GM12878 (cell line): ENCODE measurements around the gene PSAPL1. TPM values are rescaled to one million over a fixed set of nuclear protein-coding genes. Genes with fewer than 3 reads are reported as not detected.

Experiments used
- ATAC-seq: fragments of 200-7000 bp; cut with Tn5 transposase; 3 replicates; pipeline ENCODE4 v1.9.1; 2020; ENCODE audit warnings: mild to moderate bottlenecking, moderate library complexity
- BruUV-seq: library from RNA; stranded (reverse); fragments of 400-500 nt; replicated peaks from 2 replicates; lab custom pipeline; 2021; lab: Mats Ljungman, UMichigan
- CTCF ChIA-PET: fragments of 300-600 bp; sonication (Branson Sonifier 250); formaldehyde crosslinking; extraction: SDS; loops from one replicate; lab custom pipeline; 2021; ENCODE audit warnings: inconsistent platforms; lab: Yijun Ruan, JAX
- POLR2A ChIA-PET: fragments of 350-600 bp; formaldehyde crosslinking; extraction: SDS; loops from one replicate; lab custom pipeline; 2021; ENCODE audit warnings: inconsistent platforms; lab: Charles Lee
- RAD21 ChIA-PET: fragments of 300-600 bp; sonication (Branson Sonifier 250); formaldehyde crosslinking; loops from one replicate; lab custom pipeline; 2023; ENCODE audit warnings: antibody characterized with exemption; ENCODE audit not compliant: unreplicated experiment; lab: Charles Lee
- SMC1A ChIA-PET: fragments of 300-600 bp; sonication (Branson Sonifier 250); formaldehyde crosslinking; loops from one replicate; lab custom pipeline; 2023; ENCODE audit not compliant: unreplicated experiment, uncharacterized antibody; lab: Charles Lee
- DNase-seq: peaks from one replicate; pipeline ENCODE4 v3.0.0-alpha.2; 2011; ENCODE audit warnings: low read depth, low spot score
- FAIRE-seq: peaks from 3 replicates; lab custom pipeline; 2011; peaks lifted over from hg19 to GRCh38; lab: Jason Lieb, UNC
- H2AFZ ChIP-seq: 2 replicates; pipeline ENCODE4 v1.6.0; 2011; ENCODE audit warnings: low read depth, low read length, control low read depth; ENCODE audit not compliant: control insufficient read depth
- H3K27ac ChIP-seq: 2 replicates; pipeline ENCODE4 v1.5.1; 2011; ENCODE audit warnings: control low read depth; ENCODE audit not compliant: control insufficient read depth, insufficient read depth
- H3K27me3 ChIP-seq, 2 experiments: replicated peaks in 1 of 2; 2 replicates each; pipeline versions ENCODE4 v1.6.0 to v1.6.1; 2011; ENCODE audit warnings: low read length in 1 of 2; ENCODE audit not compliant: control insufficient read depth in 2 of 2, insufficient read depth in 2 of 2
- H3K36me3 ChIP-seq, 2 experiments: 2 replicates each; pipeline ENCODE4 v1.5.1; 2011; ENCODE audit warnings: low read length in 1 of 2; ENCODE audit not compliant: control insufficient read depth in 2 of 2, insufficient read depth in 2 of 2
- H3K4me1 ChIP-seq: 2 replicates; pipeline ENCODE4 v1.6.1; 2011; ENCODE audit warnings: mild to moderate bottlenecking, low read length, moderate library complexity, mixed read lengths; ENCODE audit not compliant: control insufficient read depth, insufficient read depth
- H3K4me2 ChIP-seq: 2 replicates; pipeline ENCODE4 v1.6.0; 2011; ENCODE audit warnings: control low read depth; ENCODE audit not compliant: control insufficient read depth, insufficient read depth
- H3K4me3 ChIP-seq: fragments of 200-600 bp; sonication (generic); 2 replicates; pipeline ENCODE4 v1.5.1; 2016
- H3K79me2 ChIP-seq: 2 replicates; pipeline ENCODE4 v1.6.0; 2011; ENCODE audit warnings: low read length; ENCODE audit not compliant: control insufficient read depth, insufficient read depth
- H3K9ac ChIP-seq: 2 replicates; pipeline ENCODE4 v1.8.0; 2011; ENCODE audit warnings: low read length, control low read depth, mixed read lengths; ENCODE audit not compliant: control insufficient read depth, insufficient read depth
- H3K9me3 ChIP-seq: replicated peaks from 3 replicates; pipeline ENCODE4 v1.5.1; 2011; ENCODE audit warnings: mild to moderate bottlenecking, low read length; ENCODE audit not compliant: control insufficient read depth, insufficient read depth
- H4K20me1 ChIP-seq: 2 replicates; pipeline ENCODE4 v1.6.0; 2011; ENCODE audit not compliant: control insufficient read depth, insufficient read depth
- BCL11A ChIP-seq: IDR thresholded peaks from 2 replicates; pipeline ENCODE4 v1.6.1; 2011; ENCODE audit warnings: low read depth, low read length
- CEBPB ChIP-seq, 2 experiments: fragments of 150-350 bp in 1 of 2; IDR thresholded peaks; 2 replicates each; pipeline ENCODE4 v1.6.1; 2012 to 2014; ENCODE audit warnings: low read depth in 2 of 2, low read length in 2 of 2, borderline replicate concordance in 1 of 2, inconsistent platforms in 1 of 2
- CREM ChIP-seq: IDR thresholded peaks from 2 replicates; pipeline ENCODE4 v1.6.1; 2014; ENCODE audit warnings: antibody characterized with exemption, low read depth
- HDGF ChIP-seq: fragments of 450-650 bp; IDR thresholded peaks from 2 replicates; pipeline ENCODE4 v1.6.1; 2016; ENCODE audit warnings: antibody characterized with exemption
- JUND ChIP-seq: IDR thresholded peaks from 2 replicates; pipeline ENCODE4 v1.6.1; 2012; ENCODE audit warnings: low read depth, mild to moderate bottlenecking, low read length, improper control_type of control experiment, moderate library complexity
- SREBF1 ChIP-seq: IDR thresholded peaks from 2 replicates; pipeline ENCODE4 v1.6.1; 2012; ENCODE audit warnings: mild to moderate bottlenecking, low read length
- SREBF2 ChIP-seq: IDR thresholded peaks from 2 replicates; pipeline ENCODE4 v1.6.1; 2012; ENCODE audit warnings: mild to moderate bottlenecking, low read length
- TARDBP ChIP-seq: IDR thresholded peaks from 2 replicates; pipeline ENCODE4 v1.6.1; 2016; ENCODE audit warnings: borderline replicate concordance
- WGBS: methylation state at CpG from one replicate; pipeline ENCODE4 v1.1.6; 2016; ENCODE audit warnings: low lambda C conversion rate; ENCODE audit not compliant: insufficient replicate concordance, insufficient coverage; ENCODE audit errors: missing lambda C conversion rate; 5-methylcytosine and 5-hydroxymethylcytosine counted together
- in situ Hi-C: fragments of 300-500 bp; cut with MboI; formaldehyde crosslinking; loops from 9 replicates; pipeline ENCODE4 v1.14.3; 2018; ENCODE audit warnings: mixed read lengths
- intact Hi-C: fragments of 100-400 bp; cut with micrococcal nuclease; formaldehyde crosslinking; loops from one replicate; pipeline ENCODE4 v1.14.2; 2022; ENCODE audit not compliant: unreplicated experiment
- polyA plus RNA-seq, 11 experiments: library from polyadenylated mRNA; depleted of rRNA in 4 of 11; unstranded in 6 of 11; stranded (reverse) in 5 of 11; fragments of >200 nt; fragmentation: Nextera tagmentation in 4 of 11; fragmentation: Illumina TruSeq in 1 of 11; extraction: Ambion mirVana in 4 of 11; extraction: Trizol in 1 of 11; gene quantifications; 1 replicate in 1 of 11; 2 replicates in 10 of 11; pipeline versions ENCODE4 v1.2.1 to v1.2.3, GENCODE V29; 2011 to 2016; ENCODE audit warnings: inconsistent platforms in 2 of 11, missing spikeins in 2 of 11, low read depth in 1 of 11
- total RNA-seq, 4 experiments: library from RNA; depleted of rRNA in 3 of 4; stranded (reverse); fragments of >200 nt in 3 of 4; fragmentation: Illumina TruSeq in 1 of 4; extraction: Trizol in 1 of 4; gene quantifications; 2 replicates each; pipeline versions ENCODE4 v1.2.1 to v1.2.3, GENCODE V29; 2013 to 2021
- TF ChIP-seq, protein P1 (sequence below): fragments of 450-650 bp; IDR thresholded peaks from 2 replicates; pipeline ENCODE4 v1.6.1; 2017; ENCODE audit warnings: mild to moderate bottlenecking, moderate library complexity
- TF ChIP-seq, protein P2 (sequence below): IDR thresholded peaks from 2 replicates; pipeline ENCODE4 v1.6.1; 2011; ENCODE audit warnings: borderline replicate concordance, low read depth, mild to moderate bottlenecking, moderate library complexity, low read length; ENCODE audit not compliant: insufficient read depth, poor library complexity, severe bottlenecking

PSAPL1 gene
- total and polyA plus RNA-seq, 10 of the 15 experiments (the other 5 are each of a cell fraction or from before 2014, with no cell fraction given) = not detected

DNA sequence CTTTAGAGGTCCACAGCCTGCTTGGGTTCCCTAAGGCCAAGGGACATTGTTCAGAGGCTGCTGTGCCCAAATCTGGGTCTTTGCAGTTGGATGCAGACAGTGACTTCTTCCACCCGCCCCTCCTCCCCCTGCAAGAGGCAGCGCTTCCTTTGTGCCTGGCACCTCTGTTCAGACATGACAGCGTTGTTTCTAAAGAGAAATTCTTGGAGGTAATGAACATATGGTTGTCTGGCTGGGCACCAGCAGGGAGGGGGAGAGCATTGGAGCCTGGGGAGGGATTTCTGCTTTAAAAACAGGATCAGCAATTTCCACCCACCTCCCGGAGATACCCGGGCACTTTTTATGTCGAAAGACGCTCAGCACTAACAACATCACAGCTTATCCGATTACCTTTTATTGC is 51.5 kb downstream of the PSAPL1 start (continued):
- TF ChIP-seq, protein P1, sequence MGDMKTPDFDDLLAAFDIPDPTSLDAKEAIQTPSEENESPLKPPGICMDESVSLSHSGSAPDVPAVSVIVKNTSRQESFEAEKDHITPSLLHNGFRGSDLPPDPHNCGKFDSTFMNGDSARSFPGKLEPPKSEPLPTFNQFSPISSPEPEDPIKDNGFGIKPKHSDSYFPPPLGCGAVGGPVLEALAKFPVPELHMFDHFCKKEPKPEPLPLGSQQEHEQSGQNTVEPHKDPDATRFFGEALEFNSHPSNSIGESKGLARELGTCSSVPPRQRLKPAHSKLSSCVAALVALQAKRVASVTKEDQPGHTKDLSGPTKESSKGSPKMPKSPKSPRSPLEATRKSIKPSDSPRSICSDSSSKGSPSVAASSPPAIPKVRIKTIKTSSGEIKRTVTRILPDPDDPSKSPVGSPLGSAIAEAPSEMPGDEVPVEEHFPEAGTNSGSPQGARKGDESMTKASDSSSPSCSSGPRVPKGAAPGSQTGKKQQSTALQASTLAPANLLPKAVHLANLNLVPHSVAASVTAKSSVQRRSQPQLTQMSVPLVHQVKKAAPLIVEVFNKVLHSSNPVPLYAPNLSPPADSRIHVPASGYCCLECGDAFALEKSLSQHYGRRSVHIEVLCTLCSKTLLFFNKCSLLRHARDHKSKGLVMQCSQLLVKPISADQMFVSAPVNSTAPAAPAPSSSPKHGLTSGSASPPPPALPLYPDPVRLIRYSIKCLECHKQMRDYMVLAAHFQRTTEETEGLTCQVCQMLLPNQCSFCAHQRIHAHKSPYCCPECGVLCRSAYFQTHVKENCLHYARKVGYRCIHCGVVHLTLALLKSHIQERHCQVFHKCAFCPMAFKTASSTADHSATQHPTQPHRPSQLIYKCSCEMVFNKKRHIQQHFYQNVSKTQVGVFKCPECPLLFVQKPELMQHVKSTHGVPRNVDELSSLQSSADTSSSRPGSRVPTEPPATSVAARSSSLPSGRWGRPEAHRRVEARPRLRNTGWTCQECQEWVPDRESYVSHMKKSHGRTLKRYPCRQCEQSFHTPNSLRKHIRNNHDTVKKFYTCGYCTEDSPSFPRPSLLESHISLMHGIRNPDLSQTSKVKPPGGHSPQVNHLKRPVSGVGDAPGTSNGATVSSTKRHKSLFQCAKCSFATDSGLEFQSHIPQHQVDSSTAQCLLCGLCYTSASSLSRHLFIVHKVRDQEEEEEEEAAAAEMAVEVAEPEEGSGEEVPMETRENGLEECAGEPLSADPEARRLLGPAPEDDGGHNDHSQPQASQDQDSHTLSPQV = no peak
- no peak for TF ChIP-seq BCL11A
- TF ChIP-seq, all 136 proteins: peak for 0

DNA sequence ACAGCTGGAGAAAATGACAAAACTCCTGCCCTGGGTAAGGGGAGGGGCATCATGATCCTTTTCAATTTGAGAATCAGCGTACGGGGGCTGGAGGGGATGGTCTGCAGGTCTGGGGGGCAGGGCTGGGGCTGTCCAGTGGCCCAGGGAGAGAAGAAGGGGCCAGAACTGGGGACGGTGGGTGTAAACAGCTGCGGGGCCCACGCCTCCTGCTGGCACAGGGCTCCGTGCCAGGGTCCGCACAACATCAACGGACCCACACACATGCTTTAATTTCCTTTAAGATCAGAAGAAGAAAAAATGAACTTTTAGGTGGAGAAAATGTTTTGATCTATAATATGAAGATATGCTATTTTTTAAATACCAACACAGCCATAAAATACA is 52.1 kb downstream of the PSAPL1 start:
- H3K4me2 ChIP-seq = no peak overlapping the region
- DNase-seq = no peak

More for the DNA sequence above, 52.1 kb downstream of the PSAPL1 start:
- no TSS peak for BruUV-seq
- FAIRE-seq (no peak), ATAC-seq (no peak)
- SMC1A ChIA-PET = no interaction called here
- H3K4me3 ChIP-seq = no peak overlapping the region
- H3K27ac ChIP-seq = no peak overlapping the region
- no peak overlapping the region for H3K9ac ChIP-seq
- H3K9me3 ChIP-seq = peaks cover 3% of the 10 kb centered on the region; the same call in 1 of the 3 replicates
- H3K4me1 ChIP-seq = no peaks in the 10 kb centered on the region
- RAD21 ChIA-PET = no interaction called here
- intact Hi-C loops (no loop called here), in situ Hi-C loops (no loop called here)
- no peaks in the 10 kb centered on the region for H3K36me3 ChIP-seq
- CTCF ChIA-PET = no interaction called here
- no peak overlapping the region for H2AFZ ChIP-seq
- H3K27me3 ChIP-seq = no peaks in the 10 kb centered on the region
- WGBS = 48% methylated on average over 8 of the region's 8 CpGs
- no peaks in the 10 kb centered on the region for H3K79me2 ChIP-seq
- no peak for TF ChIP-seq SREBF1
- TF ChIP-seq JUND = no peak
- no peak for TF ChIP-seq CREM
- TF ChIP-seq CEBPB (IDR thresholded peaks at IDR 0.05; ENCODE audit: borderline replicate concordance in 1 of 2, low read depth in 2 of 2, low read length in 2 of 2) = no peak
- TF ChIP-seq HDGF = no peak
- TF ChIP-seq SREBF2 = no peak
- TF ChIP-seq, protein P2, sequence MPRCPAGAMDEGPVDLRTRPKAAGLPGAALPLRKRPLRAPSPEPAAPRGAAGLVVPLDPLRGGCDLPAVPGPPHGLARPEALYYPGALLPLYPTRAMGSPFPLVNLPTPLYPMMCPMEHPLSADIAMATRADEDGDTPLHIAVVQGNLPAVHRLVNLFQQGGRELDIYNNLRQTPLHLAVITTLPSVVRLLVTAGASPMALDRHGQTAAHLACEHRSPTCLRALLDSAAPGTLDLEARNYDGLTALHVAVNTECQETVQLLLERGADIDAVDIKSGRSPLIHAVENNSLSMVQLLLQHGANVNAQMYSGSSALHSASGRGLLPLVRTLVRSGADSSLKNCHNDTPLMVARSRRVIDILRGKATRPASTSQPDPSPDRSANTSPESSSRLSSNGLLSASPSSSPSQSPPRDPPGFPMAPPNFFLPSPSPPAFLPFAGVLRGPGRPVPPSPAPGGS = no peak
- no peak for TF ChIP-seq TARDBP
- POLR2A ChIA-PET = no interaction called here
- no peaks in the 10 kb centered on the region for H4K20me1 ChIP-seq
